GM19238 (cell line): Measurements from ENCODE around the gene MYO5A.
"Not testable (repeated sequence)": the region's sequence is repeated elsewhere in the genome, so short reads cannot be mapped to it uniquely, and the experiment has no call there.

ENCODE experiments used
- DNase-seq: peaks from one replicate; pipeline ENCODE4 v3.0.0; 2011; ENCODE audit warnings: low spot score; ENCODE audit not compliant: insufficient read length

MYO5A gene

GRCh38 chr15:52540374-52541012 lies 11.8 kb upstream of the MYO5A start:
- no peak for DNase-seq

- no peak for DNase-seq
Observed at GRCh38 chr15:52537459-52537858, 8.8 kb upstream of the MYO5A start.

- no peak for DNase-seq
Observed at GRCh38 chr15:52532427-52532826, 3.7 kb upstream of the MYO5A start.

GRCh38 chr15:52529940-52530339 lies 1.3 kb upstream of the MYO5A start:
- DNase-seq: no peak

GRCh38 chr15:52529341-52529924 lies 753 bp upstream of the MYO5A start:
- DNase-seq: peak; percentile 20

- peak; percentile 32 for DNase-seq
Observed at GRCh38 chr15:52527911-52528563, 643 bp downstream of the MYO5A start.

- no peak for DNase-seq
Observed at GRCh38 chr15:52527196-52527910, 1.3 kb downstream of the MYO5A start.

- DNase-seq: no peak
Observed at GRCh38 chr15:52524223-52525136, 4.2 kb downstream of the MYO5A start.

- DNase-seq: no peak
Observed at GRCh38 chr15:52523647-52524046, 5.0 kb downstream of the MYO5A start.

- no peak for DNase-seq
Observed at GRCh38 chr15:52523192-52523591, 5.5 kb downstream of the MYO5A start.

- no peak for DNase-seq
Observed at GRCh38 chr15:52521682-52522081, 7.0 kb downstream of the MYO5A start.

- DNase-seq: no peak
Observed at GRCh38 chr15:52520421-52520820, 8.3 kb downstream of the MYO5A start.

- no peak for DNase-seq
Observed at GRCh38 chr15:52518487-52519371, 10.0 kb downstream of the MYO5A start.

GRCh38 chr15:52517014-52517413 lies 11.7 kb downstream of the MYO5A start:
- DNase-seq: no peak

GRCh38 chr15:52515343-52515742 lies 13.3 kb downstream of the MYO5A start:
- DNase-seq: no peak

GRCh38 chr15:52514482-52514881 lies 14.2 kb downstream of the MYO5A start:
- DNase-seq: no peak

GRCh38 chr15:52512869-52513268 lies 15.8 kb downstream of the MYO5A start:
- DNase-seq: not testable (repeated sequence)

- no peak for DNase-seq
Observed at GRCh38 chr15:52511084-52511483, 17.6 kb downstream of the MYO5A start.

- DNase-seq: no peak
Observed at GRCh38 chr15:52509500-52510245, 19.0 kb downstream of the MYO5A start.
